Endothelial cell of umbilical vein (primary cell): ENCODE results near the gene CRELD2.

Source experiments
- EZH2 ChIP-seq: IDR thresholded peaks from 2 replicates; pipeline ENCODE4 v1.6.1; 2012; ENCODE audit warnings: borderline replicate concordance, low read depth, mild to moderate bottlenecking, moderate library complexity, low read length, inconsistent platforms; ENCODE audit not compliant: severe bottlenecking
- POLR2A ChIP-seq: IDR thresholded peaks from 2 replicates; pipeline ENCODE4 v1.6.1; 2012; ENCODE audit warnings: low read depth, mild to moderate bottlenecking, control low read depth, low read length
- POLR2AphosphoS5 ChIP-seq: IDR thresholded peaks from 2 replicates; pipeline ENCODE4 v1.6.1; 2012; ENCODE audit warnings: low read depth, mild to moderate bottlenecking, control low read depth, low read length, moderate library complexity; ENCODE audit not compliant: insufficient read depth
- TF ChIP-seq, protein P1 (sequence below), 2 donors: IDR thresholded peaks; 1 replicate in 1 of 2; 2 replicates in 1 of 2; pipeline ENCODE4 v1.5.1; 2011; ENCODE audit warnings: low read length in 2 of 2, mild to moderate bottlenecking in 2 of 2, moderate library complexity in 2 of 2, control low read depth in 1 of 2, inconsistent platforms in 1 of 2, low read depth in 1 of 2; ENCODE audit not compliant: insufficient read depth in 1 of 2; ENCODE audit errors: extremely low read depth in 1 of 2

DNA sequence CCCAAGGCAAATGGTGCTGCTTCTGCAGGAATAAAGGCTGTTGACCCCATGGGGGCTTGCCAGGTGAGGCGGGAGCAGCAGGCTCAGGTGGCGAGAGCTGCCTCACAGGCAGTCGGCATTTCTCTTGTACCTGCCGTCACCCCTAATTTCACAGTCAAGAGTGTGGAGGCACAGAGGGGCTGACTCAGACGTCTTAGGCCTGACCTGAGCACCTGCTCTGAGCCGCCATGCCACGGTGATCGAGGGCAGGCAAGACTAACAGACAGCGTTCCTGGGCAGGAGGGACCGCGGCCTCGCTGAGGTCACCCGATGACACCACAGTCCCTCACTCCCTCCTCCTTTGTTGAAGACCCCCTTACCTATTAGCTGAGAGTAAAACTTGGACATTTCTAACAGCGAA is 5.4 kb upstream of the CRELD2 start:
- TF ChIP-seq POLR2AphosphoS5 (no peak), EZH2 (no peak), POLR2A (no peak)
- TF ChIP-seq, protein P1, sequence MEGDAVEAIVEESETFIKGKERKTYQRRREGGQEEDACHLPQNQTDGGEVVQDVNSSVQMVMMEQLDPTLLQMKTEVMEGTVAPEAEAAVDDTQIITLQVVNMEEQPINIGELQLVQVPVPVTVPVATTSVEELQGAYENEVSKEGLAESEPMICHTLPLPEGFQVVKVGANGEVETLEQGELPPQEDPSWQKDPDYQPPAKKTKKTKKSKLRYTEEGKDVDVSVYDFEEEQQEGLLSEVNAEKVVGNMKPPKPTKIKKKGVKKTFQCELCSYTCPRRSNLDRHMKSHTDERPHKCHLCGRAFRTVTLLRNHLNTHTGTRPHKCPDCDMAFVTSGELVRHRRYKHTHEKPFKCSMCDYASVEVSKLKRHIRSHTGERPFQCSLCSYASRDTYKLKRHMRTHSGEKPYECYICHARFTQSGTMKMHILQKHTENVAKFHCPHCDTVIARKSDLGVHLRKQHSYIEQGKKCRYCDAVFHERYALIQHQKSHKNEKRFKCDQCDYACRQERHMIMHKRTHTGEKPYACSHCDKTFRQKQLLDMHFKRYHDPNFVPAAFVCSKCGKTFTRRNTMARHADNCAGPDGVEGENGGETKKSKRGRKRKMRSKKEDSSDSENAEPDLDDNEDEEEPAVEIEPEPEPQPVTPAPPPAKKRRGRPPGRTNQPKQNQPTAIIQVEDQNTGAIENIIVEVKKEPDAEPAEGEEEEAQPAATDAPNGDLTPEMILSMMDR (IDR thresholded peaks at IDR 0.05; ENCODE audit: extremely low read depth in 1 of 2, insufficient read depth in 1 of 2, low read depth in 1 of 2, low read length in 2 of 2), result no peak
